Tibial nerve (tissue), 4 donors: Measurements from ENCODE around the gene MXI1. TPM values are rescaled to one million over a fixed set of nuclear protein-coding genes. Genes with fewer than 3 reads are reported as not detected.

Experiments
- DNase-seq, 2 donors: peaks; one replicate each; pipeline ENCODE4 v3.0.0-alpha.2; 2019; ENCODE audit warnings: low spot score in 2 of 2
- H3K27ac ChIP-seq, 4 donors: fragments of 200-600 bp; sonication (generic) in 3 of 4; one replicate each; pipeline ENCODE4 v1.5.1; 2017 to 2019; ENCODE audit warnings: mild to moderate bottlenecking in 1 of 4
- H3K27me3 ChIP-seq, 2 donors: fragments of 200-600 bp; sonication (generic) in 1 of 2; one replicate each; pipeline versions ENCODE4 v1.5.1 to v1.6.0; 2017 to 2019
- H3K36me3 ChIP-seq, 3 donors: fragments of 200-600 bp; sonication (generic); one replicate each; pipeline ENCODE4 v1.5.1; 2018 to 2019
- H3K4me1 ChIP-seq, 4 donors: fragments of 200-600 bp; sonication (generic) in 3 of 4; one replicate each; pipeline ENCODE4 v1.5.1; 2017 to 2019
- H3K4me3 ChIP-seq, 4 donors: fragments of 200-600 bp; sonication (generic) in 3 of 4; one replicate each; pipeline ENCODE4 v1.5.1; 2017 to 2019; ENCODE audit warnings: mild to moderate bottlenecking in 1 of 4, moderate library complexity in 1 of 4
- H3K9me3 ChIP-seq, 4 donors: fragments of 200-600 bp; sonication (generic) in 3 of 4; one replicate each; pipeline ENCODE4 v1.5.1; 2017 to 2019
- EP300 ChIP-seq, 2 donors: sonication (generic); formaldehyde crosslinking; IDR thresholded peaks; one replicate each; pipeline ENCODE4 v1.6.1; 2017; ENCODE audit warnings: antibody characterized with exemption in 2 of 2, mild to moderate bottlenecking in 1 of 2
- POLR2A ChIP-seq, 2 donors: fragments of 450-650 bp; IDR thresholded peaks; one replicate each; pipeline ENCODE4 v1.6.1; 2017; ENCODE audit warnings: antibody characterized with exemption in 2 of 2, mild to moderate bottlenecking in 2 of 2, moderate library complexity in 2 of 2
- WGBS, 2 donors: methylation state at CpG; one replicate each; pipeline ENCODE4 v1.1.5; 2018; 5-methylcytosine and 5-hydroxymethylcytosine counted together
- total RNA-seq, 4 donors: library from RNA; depleted of rRNA; stranded (reverse); fragments of >200 nt; gene quantifications; one replicate each; pipeline ENCODE4 v1.1.0, GENCODE V29; 2016
- TF ChIP-seq, protein P1 (sequence below), 5 experiments: fragments of 200-600 bp in 3 of 5; fragments of 450-650 bp in 2 of 5; sonication (generic) in 3 of 5; IDR thresholded peaks; one replicate each; pipeline ENCODE4 v1.5.1; 2016 to 2019; ENCODE audit warnings: antibody characterized with exemption in 5 of 5, mild to moderate bottlenecking in 3 of 5, moderate library complexity in 2 of 5

The MXI1 gene
- total RNA-seq, 4 donors from 2014 or later, result 103 to 131 (median 123) TPM

DNA sequence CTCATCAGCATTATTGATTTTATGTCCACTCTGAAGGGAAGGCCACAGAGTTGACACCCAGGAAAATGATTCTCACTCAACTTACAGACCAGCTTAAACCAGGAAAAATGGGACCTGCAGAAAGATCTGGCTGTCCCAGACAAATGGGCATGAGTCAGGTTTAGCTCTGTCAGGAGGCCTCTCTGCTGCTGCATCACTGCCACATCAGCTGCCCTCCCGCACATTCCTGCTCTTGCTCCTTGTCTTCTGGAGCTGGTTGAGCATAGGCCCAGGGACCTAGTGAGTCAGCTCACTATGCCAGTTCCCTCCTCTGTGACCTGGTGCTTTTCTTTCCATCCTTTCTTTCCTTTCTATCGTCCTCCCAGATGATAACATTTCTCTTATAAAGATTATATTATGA lies 116.1 kb downstream of the MXI1 start:
- no peaks in the 10 kb centered on the region for H3K4me1 ChIP-seq
- no peaks in the 10 kb centered on the region for H3K36me3 ChIP-seq
- TF ChIP-seq, protein P1, sequence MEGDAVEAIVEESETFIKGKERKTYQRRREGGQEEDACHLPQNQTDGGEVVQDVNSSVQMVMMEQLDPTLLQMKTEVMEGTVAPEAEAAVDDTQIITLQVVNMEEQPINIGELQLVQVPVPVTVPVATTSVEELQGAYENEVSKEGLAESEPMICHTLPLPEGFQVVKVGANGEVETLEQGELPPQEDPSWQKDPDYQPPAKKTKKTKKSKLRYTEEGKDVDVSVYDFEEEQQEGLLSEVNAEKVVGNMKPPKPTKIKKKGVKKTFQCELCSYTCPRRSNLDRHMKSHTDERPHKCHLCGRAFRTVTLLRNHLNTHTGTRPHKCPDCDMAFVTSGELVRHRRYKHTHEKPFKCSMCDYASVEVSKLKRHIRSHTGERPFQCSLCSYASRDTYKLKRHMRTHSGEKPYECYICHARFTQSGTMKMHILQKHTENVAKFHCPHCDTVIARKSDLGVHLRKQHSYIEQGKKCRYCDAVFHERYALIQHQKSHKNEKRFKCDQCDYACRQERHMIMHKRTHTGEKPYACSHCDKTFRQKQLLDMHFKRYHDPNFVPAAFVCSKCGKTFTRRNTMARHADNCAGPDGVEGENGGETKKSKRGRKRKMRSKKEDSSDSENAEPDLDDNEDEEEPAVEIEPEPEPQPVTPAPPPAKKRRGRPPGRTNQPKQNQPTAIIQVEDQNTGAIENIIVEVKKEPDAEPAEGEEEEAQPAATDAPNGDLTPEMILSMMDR (IDR thresholded peaks at IDR 0.05), result no peak
- TF ChIP-seq EP300 (IDR thresholded peaks at IDR 0.05) (no peak), POLR2A (IDR thresholded peaks at IDR 0.05) (no peak)
- DNase-seq, result no peak
- no peak overlapping the region for H3K27ac ChIP-seq
- H3K9me3 ChIP-seq, result peaks cover 0 to 27% (median 4%) of the 10 kb centered on the region in 4 donors
- 75 to 83% methylated on average over 2 of the region's 2 CpGs for WGBS, 2 donors
- H3K27me3 ChIP-seq, result no peaks in the 10 kb centered on the region
- H3K4me3 ChIP-seq, result no peak overlapping the region

DNA sequence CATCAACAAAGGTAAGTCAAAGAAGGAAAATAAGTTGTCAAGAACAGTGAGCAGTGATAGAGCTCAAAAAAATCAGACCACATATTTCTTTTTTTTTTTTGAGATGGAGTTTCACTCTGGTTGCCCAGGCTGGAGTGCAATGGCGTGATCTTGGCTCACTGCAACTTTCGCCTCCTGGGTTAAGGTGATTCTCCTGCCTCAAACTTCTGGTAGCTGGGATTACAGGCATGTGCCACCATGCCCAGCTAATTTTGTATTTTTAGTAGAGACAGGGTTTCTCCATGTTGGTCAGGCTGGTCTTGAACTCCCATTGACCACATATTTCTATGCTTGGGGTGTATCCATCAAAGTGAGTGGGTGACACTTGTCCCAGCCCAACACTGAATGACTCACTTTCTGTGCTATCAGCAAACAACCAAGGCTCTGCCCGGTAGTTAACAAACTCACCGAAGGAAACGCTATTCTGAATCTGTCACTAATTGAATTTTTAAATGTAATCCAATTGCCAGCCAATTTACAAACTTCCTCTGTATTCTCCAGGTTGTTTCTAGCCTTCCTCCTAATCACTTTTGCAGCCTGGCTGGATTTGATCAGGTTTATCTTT lies 116.9 kb downstream of the MXI1 start:
- peaks cover 0 to 32% (median 4%) of the 10 kb centered on the region in 4 donors for H3K9me3 ChIP-seq
- H3K4me1 ChIP-seq, result no peaks in the 10 kb centered on the region
- TF ChIP-seq POLR2A (IDR thresholded peaks at IDR 0.05) (no peak), EP300 (IDR thresholded peaks at IDR 0.05) (no peak)
- TF ChIP-seq, protein P1 (IDR thresholded peaks at IDR 0.05), result no peak
- H3K4me3 ChIP-seq, result no peak overlapping the region
- DNase-seq, result no peak
- H3K36me3 ChIP-seq, result no peaks in the 10 kb centered on the region
- H3K27ac ChIP-seq, result no peak overlapping the region
- H3K27me3 ChIP-seq, result no peaks in the 10 kb centered on the region
- WGBS, 2 donors, result 87 to 88% methylated on average over 5 of the region's 5 CpGs

DNA sequence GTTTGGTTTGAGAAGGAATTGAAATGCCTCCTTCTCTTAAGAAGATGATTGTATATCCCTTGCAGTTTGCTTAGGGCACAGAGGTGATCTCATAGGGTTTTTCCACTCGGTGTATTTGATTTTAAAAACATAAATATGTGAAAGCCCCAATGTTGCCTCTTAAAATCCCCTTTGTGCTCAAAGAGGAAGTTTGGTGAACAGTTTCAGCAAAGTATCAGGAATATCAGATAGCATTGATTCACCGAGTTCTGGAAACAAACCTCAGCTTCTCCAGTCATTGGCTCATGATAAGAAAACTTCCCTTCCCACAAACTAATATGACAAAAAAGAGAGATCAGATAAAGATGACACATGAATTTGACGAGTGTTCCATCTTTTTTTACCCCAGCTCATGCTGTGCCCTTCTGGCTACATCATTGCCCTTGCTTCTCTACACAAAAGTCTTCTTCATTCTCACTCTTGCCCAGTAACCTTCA lies 117.4 kb downstream of the MXI1 start:
- H3K4me1 ChIP-seq, result no peaks in the 10 kb centered on the region
- TF ChIP-seq POLR2A (IDR thresholded peaks at IDR 0.05), result no peak
- TF ChIP-seq EP300 (IDR thresholded peaks at IDR 0.05), result no peak
- TF ChIP-seq, protein P1 (IDR thresholded peaks at IDR 0.05), result no peak
- H3K27ac ChIP-seq, result no peak overlapping the region
- no peaks in the 10 kb centered on the region for H3K27me3 ChIP-seq
- no peaks in the 10 kb centered on the region for H3K36me3 ChIP-seq
- peaks cover 0 to 38% (median 4%) of the 10 kb centered on the region in 4 donors for H3K9me3 ChIP-seq
- no peak overlapping the region for H3K4me3 ChIP-seq
- 63 to 71% methylated on average over 3 of the region's 3 CpGs for WGBS, 2 donors
- no peak for DNase-seq

DNA sequence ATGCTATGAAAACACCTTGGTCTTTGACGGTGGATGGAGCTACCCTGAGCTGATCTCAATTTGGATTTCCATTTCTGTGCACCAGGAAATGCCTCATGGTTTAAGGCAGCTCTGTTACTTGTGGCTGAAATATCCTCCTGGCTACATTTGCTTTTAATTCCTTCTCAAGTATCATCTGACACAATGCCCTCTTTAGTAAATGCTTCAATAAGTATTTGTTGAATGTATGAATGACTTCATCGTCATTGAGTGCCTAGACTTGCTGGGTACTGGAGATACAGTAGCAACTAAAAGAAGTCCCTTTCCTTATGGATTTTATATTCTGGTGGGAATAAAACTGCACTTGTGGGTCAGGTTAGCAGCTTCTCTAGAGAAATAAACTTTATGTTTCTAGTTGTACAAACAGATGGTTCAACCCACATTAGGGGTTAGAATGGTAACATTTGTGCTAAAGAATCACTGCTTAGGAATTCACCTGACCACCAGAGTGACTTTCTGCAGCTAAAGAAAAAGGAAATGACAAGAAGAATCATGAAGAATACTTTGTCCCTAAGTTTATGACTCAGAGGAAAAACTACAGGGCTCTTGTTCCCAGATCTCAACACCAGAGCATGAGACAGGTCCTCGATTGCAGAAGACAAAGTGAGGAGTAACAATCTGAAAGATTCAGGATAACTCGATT lies 119.1 kb downstream of the MXI1 start:
- DNase-seq, result no peak

More for the DNA sequence above, 119.1 kb downstream of the MXI1 start:
- no peaks in the 10 kb centered on the region for H3K27me3 ChIP-seq
- 67 to 75% methylated on average over 4 of the region's 4 CpGs for WGBS, 2 donors
- H3K4me3 ChIP-seq, result no peak overlapping the region
- no peak overlapping the region for H3K27ac ChIP-seq
- TF ChIP-seq, protein P1 (IDR thresholded peaks at IDR 0.05), result no peak
- TF ChIP-seq POLR2A (IDR thresholded peaks at IDR 0.05), result no peak
- TF ChIP-seq EP300 (IDR thresholded peaks at IDR 0.05), result no peak
- H3K4me1 ChIP-seq, result no peaks in the 10 kb centered on the region
- peaks cover 0 to 42% (median 0%) of the 10 kb centered on the region in 4 donors for H3K9me3 ChIP-seq
- H3K36me3 ChIP-seq, result no peaks in the 10 kb centered on the region
